A549 (cell line): ENCODE measurements around the gene STARD9.

Experiments
- BHLHE40 ChIP-seq: IDR thresholded peaks from 2 replicates; pipeline ENCODE4 v1.6.1; 2012; ENCODE audit warnings: low read depth, low read length, inconsistent platforms
- CEBPB ChIP-seq, 2 experiments: fragments of >200 bp in 1 of 2; sonication (Bioruptor Twin) in 1 of 2; formaldehyde crosslinking in 1 of 2; IDR thresholded peaks; 2 replicates each; pipeline ENCODE4 v1.6.1; 2012 to 2016
- CTCF ChIP-seq: fragments of >200 bp; sonication (Bioruptor Twin); formaldehyde crosslinking; IDR thresholded peaks from 3 replicates; pipeline ENCODE4 v1.5.1; 2016
- FOSL2 ChIP-seq, 2 experiments: fragments of 450-650 bp in 1 of 2; fragments of >200 bp in 1 of 2; sonication (Bioruptor Twin) in 1 of 2; formaldehyde crosslinking; IDR thresholded peaks; 2 replicates each; pipeline versions ENCODE4 v1.5.0 to v1.6.1; 2016 to 2020; ENCODE audit warnings: mild to moderate bottlenecking in 1 of 2, moderate library complexity in 1 of 2
- JUNB ChIP-seq: fragments of >200 bp; sonication (Bioruptor Twin); formaldehyde crosslinking; IDR thresholded peaks from 2 replicates; pipeline ENCODE4 v1.6.1; 2016
- KDM5A ChIP-seq: fragments of 200-600 bp; sonication (generic); IDR thresholded peaks from 2 replicates; pipeline ENCODE4 v1.6.1; 2016; ENCODE audit warnings: antibody characterized with exemption, mild to moderate bottlenecking
- MAFK ChIP-seq: fragments of 450-650 bp; IDR thresholded peaks from 2 replicates; pipeline ENCODE4 v1.6.1; 2014; ENCODE audit not compliant: partially characterized antibody
- MAX ChIP-seq: IDR thresholded peaks from 2 replicates; pipeline ENCODE4 v1.6.1; 2012
- NFE2L2 ChIP-seq: fragments of 150-350 bp; conservative IDR thresholded peaks from 2 replicates; pipeline ENCODE4 v1.6.1; 2014; ENCODE audit warnings: low read length
- POLR2A ChIP-seq: IDR thresholded peaks from 2 replicates; pipeline ENCODE4 v1.6.1; 2012; ENCODE audit warnings: mild to moderate bottlenecking, low read length
- POLR2AphosphoS2 ChIP-seq: conservative IDR thresholded peaks from 2 replicates; pipeline ENCODE4 v1.6.1; 2012; ENCODE audit warnings: low read length, improper control_type of control experiment, inconsistent platforms
- RAD21 ChIP-seq, 2 experiments: fragments of >200 bp in 1 of 2; sonication (Bioruptor Twin) in 1 of 2; formaldehyde crosslinking in 1 of 2; IDR thresholded peaks in 1 of 2; conservative IDR thresholded peaks in 1 of 2; 2 replicates in 1 of 2; 3 replicates in 1 of 2; pipeline ENCODE4 v1.6.1; 2012 to 2018; ENCODE audit warnings: inconsistent platforms in 1 of 2
- USF2 ChIP-seq: fragments of 450-650 bp; IDR thresholded peaks from 2 replicates; pipeline ENCODE4 v1.6.1; 2014; ENCODE audit warnings: antibody characterized with exemption

- TF ChIP-seq BHLHE40: no peak
- TF ChIP-seq CTCF: no peak
- TF ChIP-seq USF2: no peak
- no peak for TF ChIP-seq FOSL2 (IDR thresholded peaks at IDR 0.05)
- TF ChIP-seq FOSL2 (CRISPR knock-in tag; IDR thresholded peaks at IDR 0.05): no peak
- TF ChIP-seq NFE2L2: no peak
- TF ChIP-seq POLR2A: no peak
- no peak for TF ChIP-seq RAD21 (conservative IDR thresholded peaks at IDR 0.05 in 1 of 2, IDR thresholded peaks at IDR 0.05 in 1 of 2)
- TF ChIP-seq JUNB: no peak
- no peak for TF ChIP-seq POLR2AphosphoS2
- no peak for TF ChIP-seq MAX
- no peak for TF ChIP-seq MAFK
- no peak for TF ChIP-seq KDM5A
- TF ChIP-seq CEBPB (IDR thresholded peaks at IDR 0.05): no peak
Observed at GRCh38 chr15:42730135-42730534, 154.7 kb downstream of the STARD9 start.
